Neuronal stem cell (in vitro differentiated cells): ENCODE measurements around the gene MROH2A.
"Not testable (repeated sequence)": the region's sequence is repeated elsewhere in the genome, so short reads cannot be mapped to it uniquely, and the experiment has no call there.

Experiments used
- DNase-seq: peaks from one replicate; pipeline ENCODE4 v3.0.0-alpha.2; 2013; ENCODE audit warnings: low spot score
- H2AFZ ChIP-seq: one replicate; pipeline ENCODE4 v1.6.1; 2013; ENCODE audit warnings: mild to moderate bottlenecking, low read length, inconsistent platforms
- H2AK5ac ChIP-seq: 2 replicates; pipeline ENCODE4 v1.6.1; 2013; ENCODE audit warnings: low read depth, mild to moderate bottlenecking, inconsistent platforms, low read length, moderate library complexity, mixed read lengths
- H2BK120ac ChIP-seq: 2 replicates; pipeline ENCODE4 v1.6.1; 2013; ENCODE audit warnings: low read depth, mild to moderate bottlenecking, inconsistent platforms, low read length, moderate library complexity, mixed read lengths
- H2BK12ac ChIP-seq: one replicate; pipeline ENCODE4 v1.6.1; 2013; ENCODE audit warnings: low read length, inconsistent platforms
- H2BK15ac ChIP-seq: 2 replicates; pipeline ENCODE4 v1.6.1; 2013; ENCODE audit warnings: mild to moderate bottlenecking, low read length, inconsistent platforms, mixed read lengths
- H2BK5ac ChIP-seq: one replicate; pipeline ENCODE4 v1.6.1; 2013; ENCODE audit warnings: inconsistent platforms, mild to moderate bottlenecking, low read length, moderate library complexity
- H3K14ac ChIP-seq: one replicate; pipeline ENCODE4 v1.6.1; 2013; ENCODE audit warnings: low read length, inconsistent platforms
- H3K18ac ChIP-seq: 2 replicates; pipeline ENCODE4 v1.6.1; 2013; ENCODE audit warnings: low read length, inconsistent platforms
- H3K23ac ChIP-seq: 2 replicates; pipeline ENCODE4 v1.6.1; 2013; ENCODE audit warnings: low read depth, mild to moderate bottlenecking, mixed read lengths, low read length, inconsistent platforms; ENCODE audit not compliant: poor library complexity
- H3K27ac ChIP-seq: replicated peaks from 3 replicates; pipeline ENCODE4 v1.5.1; 2013; ENCODE audit warnings: low read length, inconsistent platforms
- H3K27me3 ChIP-seq, 3 experiments: 2 replicates each; pipeline ENCODE4 v1.6.1; 2013; ENCODE audit warnings: low read length in 3 of 3, mild to moderate bottlenecking in 2 of 3, inconsistent platforms in 1 of 3, low read depth in 1 of 3, mixed read lengths in 1 of 3, moderate library complexity in 1 of 3; ENCODE audit not compliant: control insufficient read depth in 3 of 3, insufficient read depth in 3 of 3
- H3K36me3 ChIP-seq, 2 donors: replicated peaks in 1 of 2; 2 replicates each; pipeline ENCODE4 v1.6.1; 2013; ENCODE audit warnings: low read length in 2 of 2; ENCODE audit not compliant: control insufficient read depth in 2 of 2, insufficient read depth in 2 of 2
- H3K4ac ChIP-seq: 2 replicates; pipeline ENCODE4 v1.6.1; 2013; ENCODE audit warnings: inconsistent platforms, mild to moderate bottlenecking, low read length, moderate library complexity
- H3K4me1 ChIP-seq, 2 donors: 1 replicate in 1 of 2; 2 replicates in 1 of 2; pipeline ENCODE4 v1.6.1; 2013; ENCODE audit warnings: low read length in 2 of 2, low read depth in 1 of 2; ENCODE audit not compliant: control insufficient read depth in 2 of 2, insufficient read depth in 1 of 2
- H3K4me2 ChIP-seq: one replicate; pipeline ENCODE4 v1.6.1; 2013; ENCODE audit warnings: mild to moderate bottlenecking, low read length, inconsistent platforms; ENCODE audit not compliant: insufficient read depth, poor library complexity, severe bottlenecking
- H3K4me3 ChIP-seq, 2 donors: 2 replicates each; pipeline ENCODE4 v1.5.1; 2013; ENCODE audit warnings: low read length in 2 of 2, mild to moderate bottlenecking in 2 of 2, inconsistent platforms in 1 of 2, moderate library complexity in 1 of 2
- H3K79me1 ChIP-seq: one replicate; pipeline ENCODE4 v1.6.1; 2013; ENCODE audit warnings: low read depth, mild to moderate bottlenecking, inconsistent platforms, low read length, moderate library complexity
- H3K9ac ChIP-seq: one replicate; pipeline ENCODE4 v1.6.1; 2013; ENCODE audit warnings: mild to moderate bottlenecking, low read depth, low read length, inconsistent platforms; ENCODE audit not compliant: poor library complexity
- H3K9me3 ChIP-seq, 2 donors: replicated peaks in 1 of 2; 2 replicates each; pipeline versions ENCODE3 to v1.6.1; 2013; ENCODE audit warnings: low read length in 2 of 2, mild to moderate bottlenecking in 2 of 2, inconsistent platforms in 1 of 2, low read depth in 1 of 2, mixed read lengths in 1 of 2, moderate library complexity in 1 of 2; ENCODE audit not compliant: control insufficient read depth in 2 of 2, insufficient read depth in 1 of 2
- H4K8ac ChIP-seq: one replicate; pipeline ENCODE4 v1.6.1; 2013; ENCODE audit warnings: low read depth, mild to moderate bottlenecking, inconsistent platforms, low read length, moderate library complexity
- H4K91ac ChIP-seq: one replicate; pipeline ENCODE4 v1.6.1; 2013; ENCODE audit warnings: low read length, low read depth, mild to moderate bottlenecking, inconsistent platforms; ENCODE audit not compliant: poor library complexity
- WGBS, 2 donors: extraction: QIAGEN DNeasy Blood & Tissue Kit; methylation state at CpG; one replicate each; pipeline ENCODE4 v1.1.7; 2013; ENCODE audit warnings: missing lambda C conversion rate in 2 of 2, mixed read lengths in 1 of 2; ENCODE audit not compliant: insufficient read length in 2 of 2, insufficient replicate concordance in 1 of 2; ENCODE audit errors: extremely low coverage in 2 of 2; 5-methylcytosine and 5-hydroxymethylcytosine counted together

MROH2A gene

GRCh38 chr2:233872125-233872524 lies 94.0 kb downstream of the MROH2A start:
- peaks cover 0 to 18% (median 0%) of the 10 kb centered on the region in 3 experiments for H3K27me3 ChIP-seq
- not testable (repeated sequence) for H3K4me2 ChIP-seq, H3K79me1 ChIP-seq, H3K23ac ChIP-seq, H3K36me3 ChIP-seq, H4K8ac ChIP-seq, H3K4ac ChIP-seq, H3K4me1 ChIP-seq, H3K14ac ChIP-seq, H3K4me3 ChIP-seq, H2AFZ ChIP-seq, H2BK5ac ChIP-seq, H2AK5ac ChIP-seq, H3K18ac ChIP-seq, H2BK120ac ChIP-seq, H3K9ac ChIP-seq, H3K27ac ChIP-seq, H2BK15ac ChIP-seq, DNase-seq, H4K91ac ChIP-seq, H2BK12ac ChIP-seq, H3K9me3 ChIP-seq
- no CpG with 5 or more reads among the region's 2 CpGs for WGBS, 2 donors

GRCh38 chr2:233882353-233882752 lies 104.2 kb downstream of the MROH2A start:
- Histone ChIP-seq H2AK5ac (no peak overlapping the region), H3K23ac (no peak overlapping the region), H3K27ac (no peak overlapping the region), H2BK15ac (no peak overlapping the region), H2BK120ac (no peak overlapping the region), H3K4me2 (no peak overlapping the region), H2AFZ (no peak overlapping the region), H4K8ac (no peak overlapping the region), H3K14ac (no peak overlapping the region), H3K9me3 (peaks cover 0 to 2% of the 10 kb centered on the region in 2 donors), H3K18ac (no peak overlapping the region), H3K27me3 (peaks cover 0 to 2% (median 0%) of the 10 kb centered on the region in 3 experiments), H3K4me3 (no peak overlapping the region), H3K36me3 (no peaks in the 10 kb centered on the region), H3K4ac (no peak overlapping the region), H2BK5ac (no peak overlapping the region), H4K91ac (no peak overlapping the region), H3K4me1 (no peaks in the 10 kb centered on the region), H3K79me1 (no peaks in the 10 kb centered on the region), H2BK12ac (no peak overlapping the region), H3K9ac (no peak overlapping the region)
- no peak for DNase-seq
